ENCODE results near the gene MAP7D3.
"Not testable (repeated sequence)": the region's sequence is repeated elsewhere in the genome, so short reads cannot be mapped to it uniquely, and the experiment has no call there.

The MAP7D3 gene

GRCh38 chrX:136251041-136251991 lies at the start of gene MAP7D3:
TSS of gene MAP7D3 (minus strand) at chrX:136251400. CDS start at chrX:136251358, 42 bp downstream.
- DNase-seq (ENCODE audit: extremely low read depth in 1 of 2, low read depth in 1 of 2) = peak; percentile 26 to 40

- DNase-seq (ENCODE audit: extremely low read depth in 1 of 2, low read depth in 1 of 2) = not testable (repeated sequence)
Measured at GRCh38 chrX:136300721-136301120, 49.5 kb upstream of the MAP7D3 start, which contains the start of gene ADGRG4. TSS of gene ADGRG4 (plus strand) at chrX:136300963. CDS start at chrX:136308778, 7,815 bp downstream.

- no peak for DNase-seq (ENCODE audit: extremely low read depth in 1 of 2, low read depth in 1 of 2)
Measured at GRCh38 chrX:136295380-136295779, 44.2 kb upstream of the MAP7D3 start.

- DNase-seq (ENCODE audit: extremely low read depth in 1 of 2, low read depth in 1 of 2) = no peak
Measured at GRCh38 chrX:136292656-136293055, 41.5 kb upstream of the MAP7D3 start.

- no peak for DNase-seq (ENCODE audit: extremely low read depth in 1 of 2, low read depth in 1 of 2)
Measured at GRCh38 chrX:136291824-136292223, 40.6 kb upstream of the MAP7D3 start.

- DNase-seq (ENCODE audit: extremely low read depth in 1 of 2, low read depth in 1 of 2) = not testable (repeated sequence)
Measured at GRCh38 chrX:136286375-136286774, 35.2 kb upstream of the MAP7D3 start.

- no peak for DNase-seq (ENCODE audit: extremely low read depth in 1 of 2, low read depth in 1 of 2)
Measured at GRCh38 chrX:136275553-136275952, 24.4 kb upstream of the MAP7D3 start.

GRCh38 chrX:136273986-136274385 lies 22.8 kb upstream of the MAP7D3 start:
- DNase-seq (ENCODE audit: extremely low read depth in 1 of 2, low read depth in 1 of 2) = no peak

GRCh38 chrX:136272325-136272724 lies 21.1 kb upstream of the MAP7D3 start:
- DNase-seq (ENCODE audit: extremely low read depth in 1 of 2, low read depth in 1 of 2) = no peak

GRCh38 chrX:136271300-136271699 lies 20.1 kb upstream of the MAP7D3 start:
- no peak for DNase-seq (ENCODE audit: extremely low read depth in 1 of 2, low read depth in 1 of 2)

- DNase-seq (ENCODE audit: extremely low read depth in 1 of 2, low read depth in 1 of 2) = no peak
Measured at GRCh38 chrX:136269921-136270320, 18.7 kb upstream of the MAP7D3 start.

- no peak for DNase-seq (ENCODE audit: extremely low read depth in 1 of 2, low read depth in 1 of 2)
Measured at GRCh38 chrX:136268051-136269048, 17.1 kb upstream of the MAP7D3 start.

GRCh38 chrX:136266828-136267227 lies 15.6 kb upstream of the MAP7D3 start:
- DNase-seq (ENCODE audit: extremely low read depth in 1 of 2, low read depth in 1 of 2) = no peak

GRCh38 chrX:136262812-136263315 lies 11.7 kb upstream of the MAP7D3 start:
- DNase-seq (ENCODE audit: extremely low read depth in 1 of 2, low read depth in 1 of 2) = no peak

GRCh38 chrX:136262243-136262642 lies 11.0 kb upstream of the MAP7D3 start:
- no peak for DNase-seq (ENCODE audit: extremely low read depth in 1 of 2, low read depth in 1 of 2)

GRCh38 chrX:136261321-136261720 lies 10.1 kb upstream of the MAP7D3 start:
- no peak for DNase-seq (ENCODE audit: extremely low read depth in 1 of 2, low read depth in 1 of 2)

GRCh38 chrX:136260776-136261175 lies 9.6 kb upstream of the MAP7D3 start:
- DNase-seq (ENCODE audit: extremely low read depth in 1 of 2, low read depth in 1 of 2) = no peak

GRCh38 chrX:136259543-136259942 lies 8.3 kb upstream of the MAP7D3 start:
- DNase-seq (ENCODE audit: extremely low read depth in 1 of 2, low read depth in 1 of 2) = no peak

- DNase-seq (ENCODE audit: extremely low read depth in 1 of 2, low read depth in 1 of 2) = no peak
Measured at GRCh38 chrX:136258951-136259350, 7.8 kb upstream of the MAP7D3 start.

- DNase-seq (ENCODE audit: extremely low read depth in 1 of 2, low read depth in 1 of 2) = no peak
Measured at GRCh38 chrX:136256026-136256425, 4.8 kb upstream of the MAP7D3 start.

GRCh38 chrX:136255541-136255940 lies 4.3 kb upstream of the MAP7D3 start:
- no peak for DNase-seq (ENCODE audit: extremely low read depth in 1 of 2, low read depth in 1 of 2)

All from stimulated activated CD8-positive, alpha-beta memory T cell treated with anti-CD3 and anti-CD28 coated beads, Interleukin-7, amount 100 ng/mL, for 48 hours (primary cell).